HG03457 (cell line): ENCODE measurements around the gene KRT12.

Source experiments
- ATAC-seq: cut with Tn5 transposase; IDR thresholded peaks from one replicate; pipeline ENCODE4 v1.9.1; 2021; ENCODE audit warnings: moderate number of reproducible peaks; ENCODE audit not compliant: unreplicated experiment

Gene KRT12

GRCh38 chr17:40848583-40849235 is 18.3 kb downstream of the KRT12 start:
- ATAC-seq = no peak

GRCh38 chr17:40846515-40847144 is 20.4 kb downstream of the KRT12 start:
- no peak for ATAC-seq

GRCh38 chr17:40844671-40845107 is 22.3 kb downstream of the KRT12 start:
- ATAC-seq = no peak

GRCh38 chr17:40843242-40843641 is 23.8 kb downstream of the KRT12 start:
- no peak for ATAC-seq

- no peak for ATAC-seq
Observed at GRCh38 chr17:40841246-40841645, 25.8 kb downstream of the KRT12 start.

- no peak for ATAC-seq
Observed at GRCh38 chr17:40839194-40839593, 27.8 kb downstream of the KRT12 start.

GRCh38 chr17:40836020-40836419 is 31.0 kb downstream of the KRT12 start:
- ATAC-seq = no peak

- no peak for ATAC-seq
Observed at GRCh38 chr17:40833882-40834281, 33.1 kb downstream of the KRT12 start.

GRCh38 chr17:40832840-40833239 is 34.2 kb downstream of the KRT12 start:
- ATAC-seq = no peak

GRCh38 chr17:40830085-40830776 is 36.8 kb downstream of the KRT12 start:
- no peak for ATAC-seq

- no peak for ATAC-seq
Observed at GRCh38 chr17:40828454-40829044, 38.5 kb downstream of the KRT12 start.

GRCh38 chr17:40827746-40828453 is 39.1 kb downstream of the KRT12 start:
- ATAC-seq = no peak

GRCh38 chr17:40825599-40825998 is 41.4 kb downstream of the KRT12 start:
- no peak for ATAC-seq

- no peak for ATAC-seq
Observed at GRCh38 chr17:40824015-40824832, 42.8 kb downstream of the KRT12 start.

- no peak for ATAC-seq
Observed at GRCh38 chr17:40822132-40822812, 44.8 kb downstream of the KRT12 start, which contains the start of gene KRT10. Gene KRT10, minus strand, starts transcription at chr17:40822614. Its CDS starts 29 bp downstream, at chr17:40822585.

GRCh38 chr17:40821536-40821935 is 45.5 kb downstream of the KRT12 start:
- no peak for ATAC-seq

GRCh38 chr17:40820228-40820838 is 46.7 kb downstream of the KRT12 start:
- ATAC-seq = no peak

- ATAC-seq = no peak
Observed at GRCh38 chr17:40819528-40820125, 47.4 kb downstream of the KRT12 start.
